ENCODE data around the gene PPP1R10. TPM values are rescaled to one million over a fixed set of nuclear protein-coding genes. Genes with fewer than 3 reads are reported as not detected.

The PPP1R10 gene
- total RNA-seq, 1 donor, result 39.1 TPM

DNA sequence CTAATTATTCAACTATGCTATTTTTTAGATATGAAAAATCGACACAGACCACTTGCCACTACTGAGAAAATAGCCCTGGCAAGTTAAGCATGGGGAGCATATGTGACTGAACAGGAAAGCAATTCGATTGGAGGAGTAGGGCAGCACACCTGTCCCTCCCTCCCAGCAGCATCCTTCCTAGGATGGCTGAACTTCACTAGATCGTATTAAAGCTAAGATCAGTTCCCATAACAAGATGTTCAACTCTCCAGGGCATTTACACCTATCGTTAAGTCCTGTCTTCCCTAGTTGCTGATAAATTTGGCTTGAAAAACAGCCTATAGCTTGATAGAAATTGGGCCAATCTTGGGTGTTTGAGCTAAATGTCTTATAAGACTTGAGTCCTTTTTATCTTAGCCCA lies 7.0 kb downstream of the PPP1R10 start:
- DNase-seq (ENCODE audit: low read depth), result no peak
- TF ChIP-seq CTCF (IDR thresholded peaks at IDR 0.05; ENCODE audit: insufficient read depth, low read length), result no peak
- H3K4me3 ChIP-seq (ENCODE audit: low read depth, low read length), result no peak overlapping the region

DNA sequence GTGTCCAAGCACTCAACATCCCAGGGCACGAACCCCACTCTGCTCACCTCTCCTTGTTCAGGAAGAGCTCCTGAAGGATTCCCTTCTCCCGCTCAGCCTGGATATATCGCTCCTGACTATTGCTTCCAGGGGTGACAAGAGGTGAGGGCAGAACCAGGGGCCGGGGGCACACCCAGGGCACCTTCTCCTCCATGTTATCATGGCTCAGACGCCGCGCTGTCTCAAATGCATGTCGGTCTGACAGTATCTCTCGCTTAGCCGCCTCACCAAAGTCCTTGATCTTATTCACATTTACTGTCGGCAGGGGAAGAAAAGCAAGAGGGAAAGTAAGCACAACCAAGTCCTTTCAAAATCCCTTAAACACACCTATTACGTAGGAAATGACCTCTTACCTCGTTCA lies 13.1 kb downstream of the PPP1R10 start:
- TF ChIP-seq CTCF (IDR thresholded peaks at IDR 0.05; ENCODE audit: insufficient read depth, low read length), result no peak
- no peak overlapping the region for H3K4me3 ChIP-seq (ENCODE audit: low read depth, low read length)
- DNase-seq (ENCODE audit: low read depth), result no peak

DNA sequence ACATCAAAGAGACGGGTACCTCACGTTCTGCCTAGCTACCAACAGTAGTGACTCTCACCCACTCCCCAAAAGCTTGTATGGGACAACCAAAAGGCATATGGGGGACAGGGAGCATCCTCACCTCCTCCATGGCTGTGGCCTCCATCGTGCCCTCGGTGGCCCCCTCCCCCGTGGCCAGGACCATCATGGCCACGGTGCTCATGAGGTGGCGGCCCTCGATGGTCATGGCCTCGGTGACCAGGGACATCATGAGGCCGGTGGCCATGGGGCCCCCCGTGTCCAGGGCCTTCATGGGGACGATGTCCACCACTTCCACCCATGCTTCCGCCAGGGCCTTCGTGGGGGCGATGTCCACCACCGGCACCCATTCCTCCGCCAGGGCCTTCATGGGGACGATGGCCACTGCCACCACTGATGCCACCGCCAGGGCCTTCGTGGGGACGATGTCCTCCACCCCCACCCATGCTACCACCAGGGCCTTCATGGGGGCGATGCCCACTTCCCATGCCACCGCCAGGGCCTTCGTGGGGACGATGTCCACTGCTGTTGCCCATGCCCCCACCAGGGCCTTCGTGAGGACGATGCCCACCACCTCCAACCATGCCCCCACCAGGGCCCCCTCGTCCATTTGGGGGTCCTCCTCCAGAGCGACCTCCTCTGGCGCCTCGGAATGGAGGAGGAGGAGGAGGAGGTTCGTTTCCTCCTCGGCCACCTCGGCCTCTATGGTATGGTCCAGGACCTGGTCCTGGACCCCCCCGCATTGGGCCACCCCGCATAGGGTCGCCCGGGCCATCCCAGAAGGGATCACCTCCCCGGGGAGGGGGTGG lies 15.0 kb downstream of the PPP1R10 start:
- DNase-seq (ENCODE audit: low read depth), result no peak
- no peak for TF ChIP-seq CTCF (IDR thresholded peaks at IDR 0.05; ENCODE audit: insufficient read depth, low read length)
- H3K4me3 ChIP-seq (ENCODE audit: low read depth, low read length), result no peak overlapping the region

DNA sequence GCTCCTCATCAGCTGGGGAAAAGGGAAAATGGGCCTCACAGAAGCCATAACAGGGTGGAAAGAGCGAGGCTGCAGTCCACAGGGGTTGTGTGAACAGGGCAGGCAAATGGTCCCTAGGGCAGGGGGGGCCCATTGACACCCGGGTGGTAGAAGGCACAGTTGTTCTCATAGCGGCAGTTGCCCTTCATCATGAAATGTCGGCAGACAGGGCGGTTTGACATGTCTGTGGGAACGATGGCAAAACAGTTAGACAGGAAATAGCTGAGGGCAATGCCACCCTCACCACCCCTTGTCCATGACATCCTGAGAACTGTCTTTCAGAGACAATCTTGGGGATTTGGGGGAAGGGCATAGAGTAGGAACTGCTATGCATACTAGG lies 15.6 kb downstream of the PPP1R10 start:
- no peak overlapping the region for H3K4me3 ChIP-seq (ENCODE audit: low read depth, low read length)
- no peak for DNase-seq (ENCODE audit: low read depth)
- TF ChIP-seq CTCF (IDR thresholded peaks at IDR 0.05; ENCODE audit: insufficient read depth, low read length), result no peak

DNA sequence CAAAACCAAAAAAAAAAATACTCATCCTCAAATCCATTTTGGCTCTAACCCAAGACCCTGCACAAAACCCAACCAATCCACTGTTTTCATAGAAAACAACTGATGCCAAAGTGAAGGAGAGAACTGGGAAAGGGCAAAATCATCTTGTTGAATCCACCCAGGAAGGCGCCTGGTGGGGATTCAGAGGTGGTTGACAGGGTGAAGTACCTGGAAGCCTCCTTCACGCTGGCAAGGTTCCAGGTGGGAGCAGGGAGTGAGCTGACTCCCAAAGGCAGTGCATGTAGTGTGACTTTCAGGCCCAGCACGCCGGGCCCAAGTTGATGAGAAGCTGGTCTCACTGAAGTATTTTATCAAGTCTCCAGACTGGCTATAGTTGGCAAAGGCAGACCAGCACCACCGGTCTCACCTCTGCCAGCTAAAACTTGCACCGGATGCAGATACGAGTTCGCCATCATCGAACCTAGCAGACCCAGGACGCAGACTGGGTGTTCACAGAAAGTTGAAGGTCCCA lies 16.5 kb downstream of the PPP1R10 start:
- TF ChIP-seq CTCF (IDR thresholded peaks at IDR 0.05; ENCODE audit: insufficient read depth, low read length), result no peak
- H3K4me3 ChIP-seq (ENCODE audit: low read depth, low read length), result no peak overlapping the region
- no peak for DNase-seq (ENCODE audit: low read depth)

- no peak for TF ChIP-seq CTCF (IDR thresholded peaks at IDR 0.05; ENCODE audit: insufficient read depth, low read length)
- H3K4me3 ChIP-seq (ENCODE audit: low read depth, low read length), result no peak overlapping the region
- no peak for DNase-seq (ENCODE audit: low read depth)
These were observed 17.3 kb downstream of the PPP1R10 start for GRCh38 chr6:30599625-30600324.
